ENCODE results near the gene PDE8B. TPM values are rescaled to one million over a fixed set of nuclear protein-coding genes. Genes with fewer than 3 reads are reported as not detected.

The PDE8B gene
- total RNA-seq, 2 experiments from 2014 or later: 0.05 TPM; not detected in 1

DNA sequence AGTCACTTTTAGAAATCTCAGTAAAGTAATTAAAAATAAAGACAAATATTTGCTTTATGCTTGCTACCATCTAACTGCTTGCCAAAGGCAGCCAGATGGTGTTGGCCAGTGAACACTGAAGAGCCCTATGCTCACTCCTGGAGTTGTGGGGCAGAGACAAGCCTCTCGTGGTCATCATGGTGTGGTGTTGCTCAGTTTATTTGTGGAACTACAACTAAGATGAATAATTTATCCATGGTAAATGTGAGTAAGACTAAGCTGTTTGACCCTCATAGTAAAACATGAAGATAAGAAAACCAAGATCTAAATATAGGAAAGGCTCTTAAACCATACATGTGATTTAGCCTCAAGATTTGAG is 100.7 kb downstream of the PDE8B start:
- no peak for DNase-seq
- H3K36me3 Mint-ChIP-seq (ENCODE audit: low read depth): no peaks in the 10 kb centered on the region
- no peak overlapping the region for H3K27ac Mint-ChIP-seq
- H3K4me3 Mint-ChIP-seq: no peak overlapping the region
- H3K4me1 Mint-ChIP-seq: no peaks in the 10 kb centered on the region
- H3K9me3 Mint-ChIP-seq: no peaks in the 10 kb centered on the region
- peaks cover 20% of the 10 kb centered on the region for H3K27me3 Mint-ChIP-seq
- ChIA-PET CTCF (no interaction called here), POLR2A (no interaction called here)

DNA sequence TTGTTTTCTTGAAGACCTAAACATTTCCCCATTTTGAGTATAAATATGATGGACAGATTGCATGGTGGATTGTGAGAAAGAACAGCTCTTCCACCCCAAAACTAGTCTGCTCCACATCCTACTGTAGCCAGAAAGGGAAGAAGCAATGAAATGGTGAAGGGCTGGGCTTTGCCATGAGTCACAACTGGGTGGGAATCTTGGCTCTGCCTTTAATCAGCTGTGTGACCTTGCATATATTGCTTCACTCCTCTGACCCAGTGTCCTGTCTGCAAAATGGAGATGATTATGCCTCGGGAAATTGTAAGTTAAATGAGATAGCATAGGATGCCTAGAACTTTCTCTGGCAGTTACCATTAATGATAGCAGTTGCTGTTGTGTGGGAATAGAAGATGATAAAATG is 101.9 kb downstream of the PDE8B start:
- DNase-seq: no peak
- CTCF ChIA-PET: no interaction called here
- POLR2A ChIA-PET: no interaction called here

DNA sequence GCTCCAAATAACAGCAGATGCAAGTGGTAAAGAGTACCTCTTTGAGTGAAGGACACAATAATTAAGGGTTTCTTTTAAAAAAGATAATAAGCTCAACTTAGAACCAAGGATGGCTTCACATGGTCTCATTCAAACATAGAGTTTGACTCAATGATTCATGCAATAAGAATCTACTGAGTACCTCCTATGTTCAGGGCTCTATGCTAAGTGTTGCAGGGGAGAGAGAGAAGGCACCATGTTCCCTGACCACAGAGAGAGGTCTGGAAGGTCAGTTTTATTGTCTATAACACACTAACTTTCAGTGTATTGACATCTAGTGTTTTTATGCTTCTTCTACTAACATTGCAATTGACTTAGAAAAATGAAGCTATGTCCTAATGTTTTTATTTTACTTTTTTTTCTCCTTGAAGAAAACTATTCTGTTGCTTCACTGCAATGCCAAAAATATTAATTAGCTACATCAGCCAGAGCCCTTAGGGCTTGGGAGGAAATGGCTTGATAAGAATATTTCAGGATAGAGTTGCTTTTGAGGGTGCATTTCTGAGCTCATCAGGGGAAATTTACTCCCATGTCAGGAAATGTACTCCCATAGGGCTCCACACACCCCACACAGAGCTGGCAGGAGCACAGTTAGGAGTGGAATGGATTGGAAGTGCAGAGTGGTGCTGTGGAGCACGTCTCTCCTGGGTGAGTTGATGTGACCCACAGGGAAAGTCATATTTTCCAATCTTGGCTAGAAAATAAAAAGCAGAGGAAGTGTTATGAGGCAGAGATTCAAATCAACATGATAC is 106.6 kb downstream of the PDE8B start:
- H3K4me1 Mint-ChIP-seq: no peaks in the 10 kb centered on the region
- H3K27ac Mint-ChIP-seq: no peak overlapping the region
- H3K9me3 Mint-ChIP-seq: no peaks in the 10 kb centered on the region
- H3K4me3 Mint-ChIP-seq: no peak overlapping the region
- no peak for DNase-seq
- ChIA-PET CTCF (no interaction called here), POLR2A (no interaction called here)
- H3K27me3 Mint-ChIP-seq: peaks cover 25% of the 10 kb centered on the region
- no peaks in the 10 kb centered on the region for H3K36me3 Mint-ChIP-seq (ENCODE audit: low read depth)

More for the DNA sequence above, 101.9 kb downstream of the PDE8B start:
- no peaks in the 10 kb centered on the region for H3K9me3 Mint-ChIP-seq
- H3K4me1 Mint-ChIP-seq: no peaks in the 10 kb centered on the region
- H3K27me3 Mint-ChIP-seq: peaks cover 17% of the 10 kb centered on the region
- H3K4me3 Mint-ChIP-seq: no peak overlapping the region
- no peaks in the 10 kb centered on the region for H3K36me3 Mint-ChIP-seq (ENCODE audit: low read depth)
- no peak overlapping the region for H3K27ac Mint-ChIP-seq

DNA sequence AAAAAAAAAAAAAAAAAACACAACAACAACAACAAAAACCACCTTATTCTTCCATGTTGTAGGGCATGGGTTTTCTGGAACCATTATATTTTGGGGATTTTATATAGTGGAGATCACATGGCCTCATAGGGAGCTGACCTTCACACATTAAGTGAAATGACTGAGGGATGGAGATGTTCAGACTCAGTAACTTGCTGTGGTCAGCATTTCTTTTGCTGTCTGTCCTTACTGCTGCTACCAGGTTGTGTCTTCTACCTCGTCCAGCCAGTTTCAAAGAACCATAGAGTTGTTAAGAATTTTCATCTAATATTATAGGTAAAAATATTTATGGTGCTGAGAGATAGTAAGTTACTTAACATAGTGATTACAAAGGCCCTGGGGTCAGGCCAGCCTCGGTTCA is 107.6 kb downstream of the PDE8B start:
- Mint-ChIP-seq H3K4me3 (no peak overlapping the region), H3K27me3 (peaks cover 30% of the 10 kb centered on the region), H3K36me3 (ENCODE audit: low read depth) (no peaks in the 10 kb centered on the region), H3K9me3 (no peaks in the 10 kb centered on the region), H3K27ac (no peak overlapping the region), H3K4me1 (no peaks in the 10 kb centered on the region)
- no peak for DNase-seq
- ChIA-PET POLR2A (no interaction called here), CTCF (no interaction called here)

DNA sequence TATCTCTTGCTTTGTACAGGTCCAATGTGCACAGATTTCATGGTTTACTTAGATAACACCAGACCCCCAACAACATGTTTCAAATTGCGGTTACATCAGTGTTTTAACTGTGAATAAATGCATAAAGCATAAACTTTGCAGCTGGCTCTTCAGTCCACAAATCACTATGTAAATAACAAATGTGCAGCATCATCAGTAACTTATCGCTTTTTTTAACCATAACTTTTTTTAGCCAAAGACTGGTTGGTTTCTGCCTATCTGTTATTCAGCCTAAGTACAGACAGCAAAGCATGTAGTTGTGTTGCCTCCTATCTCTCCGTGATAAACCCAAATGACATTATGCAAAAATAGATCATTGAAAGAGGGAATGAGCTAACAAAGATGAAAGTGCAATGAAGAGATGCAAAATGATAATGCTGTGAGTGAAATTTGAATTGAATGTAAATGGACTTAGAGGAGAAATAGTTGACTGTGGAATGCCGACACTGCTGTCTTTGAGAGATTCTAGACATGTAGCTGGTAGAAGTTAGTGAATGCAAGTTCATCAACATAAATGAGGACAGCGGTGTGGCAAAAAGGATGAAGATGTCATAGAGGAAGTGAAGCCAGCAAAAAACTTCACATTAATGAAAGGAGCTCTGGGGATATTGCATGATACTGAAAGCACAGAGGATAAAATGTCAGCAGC is 108.8 kb downstream of the PDE8B start:
- no peaks in the 10 kb centered on the region for H3K4me1 Mint-ChIP-seq
- H3K4me3 Mint-ChIP-seq: no peak overlapping the region
- ChIA-PET CTCF (no interaction called here), POLR2A (interaction anchor here (0.9 kb wide), 1 partner anchor 22 kb away, joined by 3 read pairs; no protein-coding TSS in a partner anchor)
- DNase-seq: no peak
- no peak overlapping the region for H3K27ac Mint-ChIP-seq
- H3K36me3 Mint-ChIP-seq (ENCODE audit: low read depth): no peaks in the 10 kb centered on the region
- no peaks in the 10 kb centered on the region for H3K9me3 Mint-ChIP-seq
- H3K27me3 Mint-ChIP-seq: peaks cover 23% of the 10 kb centered on the region

DNA sequence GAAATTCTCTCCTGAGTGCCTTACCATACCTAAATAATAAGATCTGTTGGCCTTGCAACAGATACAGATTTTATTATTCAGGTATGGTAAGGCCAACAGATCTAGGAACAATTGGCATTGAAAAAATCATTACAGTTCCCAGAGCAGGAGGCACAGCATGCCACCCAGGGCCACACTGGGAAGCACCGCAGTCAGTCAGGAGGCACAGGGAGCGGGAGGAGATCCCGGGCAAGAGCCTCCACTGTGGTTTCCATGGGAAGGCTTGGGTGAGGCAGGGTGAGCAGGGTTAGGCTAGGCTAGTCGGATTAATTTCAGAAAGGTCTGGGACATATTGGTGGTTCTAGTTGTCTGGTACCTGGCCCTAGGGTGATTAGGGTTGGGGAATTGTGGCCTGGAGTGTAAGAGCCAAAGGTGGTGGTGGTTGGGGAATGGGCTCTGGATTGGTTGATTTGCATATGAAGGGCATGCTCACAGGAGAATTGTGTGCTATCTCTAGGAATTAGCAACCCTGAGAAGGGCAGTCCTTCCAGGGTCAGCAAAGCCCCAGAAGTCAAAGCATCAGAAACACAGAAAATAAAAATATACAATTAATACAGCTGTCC is 111.4 kb downstream of the PDE8B start:
- Mint-ChIP-seq H3K36me3 (ENCODE audit: low read depth) (no peaks in the 10 kb centered on the region), H3K27me3 (peaks cover 18% of the 10 kb centered on the region), H3K4me1 (no peaks in the 10 kb centered on the region), H3K27ac (no peak overlapping the region), H3K4me3 (no peak overlapping the region), H3K9me3 (no peaks in the 10 kb centered on the region)
- CTCF ChIA-PET: no interaction called here
- no peak for DNase-seq
- POLR2A ChIA-PET: no interaction called here

DNA sequence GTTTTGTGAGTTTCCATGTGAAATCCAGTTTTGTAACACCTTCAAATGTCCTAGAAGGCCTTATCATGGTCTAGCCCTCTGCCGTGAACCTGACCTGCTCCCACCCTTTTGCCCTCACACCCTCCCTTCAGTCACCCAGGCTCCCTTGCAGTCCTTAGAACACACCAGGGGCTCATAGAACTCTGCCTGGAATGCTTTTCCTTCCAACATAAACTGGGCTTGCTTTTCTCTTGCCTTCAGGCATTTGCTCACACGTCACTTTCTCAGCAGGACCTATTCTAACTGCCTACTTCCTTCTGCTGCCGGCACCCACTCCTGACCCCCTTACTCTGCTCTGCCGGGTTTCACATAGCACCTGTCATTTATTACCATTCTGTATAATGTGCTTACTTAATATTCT is 111.9 kb downstream of the PDE8B start:
- Mint-ChIP-seq H3K4me1 (no peaks in the 10 kb centered on the region), H3K4me3 (no peak overlapping the region)

DNA sequence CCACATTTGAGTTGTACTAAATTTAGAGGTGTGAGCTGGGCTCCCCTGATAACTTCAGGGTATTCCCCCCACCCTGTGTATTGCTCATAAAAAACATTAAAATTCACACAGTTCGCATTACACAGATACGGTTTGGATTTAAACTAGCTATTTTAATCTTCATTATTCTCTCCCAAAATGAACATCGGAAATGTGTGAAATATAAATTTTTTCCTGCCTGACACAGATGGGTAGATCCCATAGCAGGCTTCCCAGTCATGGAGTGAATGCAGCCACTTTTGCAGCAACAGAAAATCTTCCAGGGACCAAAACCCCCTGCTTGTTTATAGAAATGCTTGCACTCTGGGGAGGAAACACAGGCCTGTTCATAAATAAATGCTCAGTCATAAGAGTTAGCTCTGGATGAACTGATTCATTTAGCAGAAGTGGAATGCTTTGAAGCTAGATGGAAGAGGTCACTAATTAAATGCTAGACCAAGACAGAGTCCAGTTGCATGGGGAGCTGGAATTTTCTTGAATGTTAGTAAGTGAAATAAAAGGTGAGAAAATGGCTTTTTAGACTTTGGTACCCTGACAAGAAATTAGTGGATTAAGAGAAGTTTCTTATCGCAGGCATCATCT is 115.6 kb downstream of the PDE8B start:
- H3K4me3 Mint-ChIP-seq: no peak overlapping the region
- peaks cover 23% of the 10 kb centered on the region for H3K27me3 Mint-ChIP-seq
- DNase-seq: no peak
- H3K9me3 Mint-ChIP-seq: no peaks in the 10 kb centered on the region
- no peaks in the 10 kb centered on the region for H3K36me3 Mint-ChIP-seq (ENCODE audit: low read depth)
- no peak overlapping the region for H3K27ac Mint-ChIP-seq
- ChIA-PET POLR2A (no interaction called here), CTCF (interaction anchor here (0.8 kb wide), 1 partner anchor 181 kb away, joined by 3 read pairs; no protein-coding TSS in a partner anchor)
- peaks cover 21% of the 10 kb centered on the region for H3K4me1 Mint-ChIP-seq

More for the DNA sequence above, 111.9 kb downstream of the PDE8B start:
- Mint-ChIP-seq H3K27ac (no peak overlapping the region), H3K36me3 (ENCODE audit: low read depth) (no peaks in the 10 kb centered on the region), H3K9me3 (no peaks in the 10 kb centered on the region), H3K27me3 (peaks cover 18% of the 10 kb centered on the region)
- CTCF ChIA-PET: no interaction called here
- POLR2A ChIA-PET: no interaction called here
- no peak for DNase-seq

DNA sequence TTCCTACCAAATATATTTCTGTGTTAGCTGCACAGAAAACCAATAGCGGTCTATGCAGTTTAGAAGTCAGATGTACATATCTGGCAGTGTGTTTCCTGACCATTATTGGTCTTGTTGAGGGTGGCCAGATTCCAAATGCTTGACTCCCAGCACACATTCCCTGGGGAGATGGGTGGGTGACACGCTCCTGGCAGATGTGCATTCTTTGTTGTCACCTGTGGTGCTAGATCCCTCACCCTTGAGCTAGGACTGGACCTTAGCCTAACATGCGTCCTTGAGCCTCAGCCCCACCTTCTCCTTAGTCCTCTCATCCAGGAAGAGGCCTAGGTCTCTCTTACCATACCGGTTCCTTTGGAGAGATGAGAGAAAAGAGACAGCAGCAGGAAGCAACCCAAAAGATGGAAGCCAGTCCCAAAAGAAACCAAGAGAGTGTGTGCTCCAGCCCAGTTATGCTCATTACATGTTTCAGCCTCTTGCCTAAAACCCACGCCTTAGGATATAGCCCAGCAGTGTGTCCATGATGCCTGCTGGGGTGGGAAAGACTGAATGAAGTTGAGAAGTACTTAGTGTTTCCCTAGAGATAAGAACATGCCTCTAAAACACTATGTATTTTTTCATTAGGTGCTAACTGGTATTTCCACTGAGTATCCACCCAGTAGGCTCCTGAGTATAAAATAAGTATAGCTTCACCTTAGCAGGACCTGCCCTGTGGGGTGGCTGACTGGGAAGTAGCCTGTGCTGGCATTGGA is 116.7 kb downstream of the PDE8B start:
- no peak overlapping the region for H3K27ac Mint-ChIP-seq

DNA sequence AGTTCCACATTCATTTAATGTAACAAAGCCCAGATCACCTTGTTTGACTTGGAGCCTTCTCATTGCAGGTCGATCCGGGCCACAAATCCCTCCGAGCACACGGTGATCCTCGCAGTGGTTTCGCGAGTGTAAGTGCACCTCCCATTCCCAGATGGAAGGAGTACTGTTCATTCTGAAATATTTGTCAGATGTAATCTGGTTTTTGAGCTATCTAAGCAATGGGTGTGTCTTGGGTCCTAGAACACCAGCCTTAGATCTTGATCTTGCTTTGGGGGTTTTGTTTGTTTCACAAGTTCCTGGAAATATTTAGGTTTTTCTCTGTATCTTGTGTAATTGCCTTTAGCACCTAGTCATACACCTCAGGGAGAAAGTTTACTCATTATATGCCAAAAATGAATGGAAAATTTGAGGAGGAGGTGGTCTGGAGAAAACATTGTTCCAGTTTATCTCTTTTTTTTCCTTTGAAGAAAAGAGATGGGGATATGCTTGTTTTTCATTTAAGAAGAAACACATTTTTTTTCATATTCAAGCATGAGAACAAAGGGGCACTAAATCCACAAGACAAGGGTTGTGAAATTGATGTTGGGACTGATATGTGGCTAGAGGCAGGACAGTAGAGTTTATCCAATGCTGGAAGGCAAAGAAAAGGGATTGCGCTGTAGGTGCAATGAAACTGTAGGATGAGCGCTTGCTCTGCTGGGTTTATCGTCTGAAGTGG is 118.6 kb downstream of the PDE8B start:
- POLR2A ChIA-PET: interaction anchor here (0.8 to 1.6 kb wide), 3 partner anchors 28 to 163 kb away, joined by 3 to 6 read pairs (median 3); partner anchors contain the start of gene WDR41
- CTCF ChIA-PET: interaction anchor here (1.7 kb wide), 1 partner anchor 164 kb away, joined by 4 read pairs; the partner anchor contains the start of gene WDR41
- no peaks in the 10 kb centered on the region for H3K36me3 Mint-ChIP-seq (ENCODE audit: low read depth)
- no peak overlapping the region for H3K27ac Mint-ChIP-seq
- no peak overlapping the region for H3K4me3 Mint-ChIP-seq
- no peak for DNase-seq
- H3K4me1 Mint-ChIP-seq: peaks cover 21% of the 10 kb centered on the region
- H3K9me3 Mint-ChIP-seq: no peaks in the 10 kb centered on the region
- peaks cover 27% of the 10 kb centered on the region for H3K27me3 Mint-ChIP-seq

More for the DNA sequence above, 116.7 kb downstream of the PDE8B start:
- no peaks in the 10 kb centered on the region for H3K9me3 Mint-ChIP-seq
- peaks cover 26% of the 10 kb centered on the region for H3K27me3 Mint-ChIP-seq
- DNase-seq: no peak
- H3K4me3 Mint-ChIP-seq: no peak overlapping the region
- ChIA-PET CTCF (no interaction called here), POLR2A (no interaction called here)
- H3K4me1 Mint-ChIP-seq: peaks cover 21% of the 10 kb centered on the region
- H3K36me3 Mint-ChIP-seq (ENCODE audit: low read depth): no peaks in the 10 kb centered on the region

DNA sequence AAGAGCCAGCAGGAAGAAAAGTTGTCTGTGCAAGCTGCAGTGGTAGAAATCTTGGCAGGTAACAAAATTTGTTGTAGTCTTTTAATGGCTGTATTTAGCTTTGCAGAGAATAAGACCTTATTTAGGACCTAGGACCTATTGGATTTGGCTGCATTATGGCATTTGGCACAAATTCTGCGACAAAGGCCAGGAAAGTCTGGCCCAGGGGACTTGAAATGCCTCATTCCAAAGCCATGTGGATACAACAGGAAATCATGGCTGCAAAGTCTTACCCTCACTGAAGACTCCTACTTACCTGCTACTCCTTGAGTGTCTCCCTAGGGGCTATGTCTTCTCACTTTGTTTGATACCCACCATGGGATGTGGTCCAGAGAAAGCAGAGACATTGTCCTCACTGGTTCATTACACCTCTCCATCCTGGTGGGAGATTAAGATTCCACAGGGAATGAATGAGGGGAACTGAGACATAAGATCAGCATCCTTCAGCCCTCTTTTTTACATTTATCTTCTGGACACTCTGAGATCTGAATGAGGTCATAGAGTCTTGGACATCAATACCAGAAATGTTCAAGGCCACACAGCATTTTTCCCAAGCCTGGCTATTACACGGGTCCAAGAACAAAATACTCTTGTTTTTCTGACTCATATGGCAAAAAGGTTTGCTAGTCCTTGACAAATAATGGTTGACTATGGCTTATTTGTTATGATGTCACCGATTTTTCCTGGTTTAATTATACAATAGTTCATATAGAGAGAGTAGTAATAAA is 119.4 kb downstream of the PDE8B start:
- DNase-seq: no peak
- Mint-ChIP-seq H3K9me3 (no peaks in the 10 kb centered on the region), H3K4me3 (no peak overlapping the region), H3K27ac (no peak overlapping the region), H3K27me3 (peaks cover 28% of the 10 kb centered on the region), H3K4me1 (peaks cover 21% of the 10 kb centered on the region), H3K36me3 (ENCODE audit: low read depth) (no peaks in the 10 kb centered on the region)
- ChIA-PET CTCF (no interaction called here), POLR2A (no interaction called here)

DNA sequence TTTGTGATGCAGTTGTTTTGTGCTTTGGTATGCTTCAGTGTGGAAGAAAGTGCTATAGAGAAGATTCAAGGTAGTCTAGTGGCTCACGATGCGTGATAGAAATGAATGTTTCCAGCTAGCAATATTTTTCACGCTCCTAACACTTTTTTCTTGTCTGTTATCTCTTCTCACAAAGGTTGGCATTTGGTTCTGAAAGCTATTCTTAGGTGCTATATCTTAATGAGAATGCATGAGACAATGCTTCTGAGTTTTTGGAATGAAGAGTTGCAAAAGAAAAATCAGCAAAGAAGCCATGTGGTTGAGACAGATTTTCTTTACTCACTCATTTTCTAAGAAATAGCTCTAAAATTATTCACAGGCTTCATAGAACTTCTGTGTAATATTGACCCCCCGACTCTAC is 122.6 kb downstream of the PDE8B start:
- Mint-ChIP-seq H3K27ac (no peak overlapping the region), H3K4me3 (no peak overlapping the region), H3K36me3 (ENCODE audit: low read depth) (no peaks in the 10 kb centered on the region), H3K4me1 (peaks cover 17% of the 10 kb centered on the region), H3K27me3 (peaks cover 26% of the 10 kb centered on the region), H3K9me3 (no peaks in the 10 kb centered on the region)
- ChIA-PET CTCF (no interaction called here), POLR2A (no interaction called here)
- no peak for DNase-seq

All from activated CD4-positive, alpha-beta memory T cell treated with anti-CD3 and anti-CD28 coated beads, Interleukin-2, amount 10 ng/mL, durations not matched to agents 7 days and 5 days (primary cell).